Measurements from ENCODE around the gene ODAPH. TPM values are rescaled to one million over a fixed set of nuclear protein-coding genes. Genes with fewer than 3 reads are reported as not detected.
A peak's percentile ranks its signal among the peaks of the same experiment; 100 is the strongest.

Gene ODAPH
- total RNA-seq, 6 experiments from 2014 or later: not detected

- H3K27ac Mint-ChIP-seq: no peak overlapping the region
- peaks cover 6% of the 10 kb centered on the region for H3K27me3 Mint-ChIP-seq (ENCODE audit: insufficient read depth)
- no peaks in the 10 kb centered on the region for H3K9me3 Mint-ChIP-seq
- H3K4me3 Mint-ChIP-seq: no peak overlapping the region
- H3K4me1 Mint-ChIP-seq (ENCODE audit: low read depth): no peaks in the 10 kb centered on the region
- DNase-seq: no peak
- no peaks in the 10 kb centered on the region for H3K36me3 Mint-ChIP-seq (ENCODE audit: low read depth)
- TF ChIP-seq CTCF (IDR thresholded peaks at IDR 0.05): no peak
Measured at GRCh38 chr4:75567725-75568124, 11.9 kb downstream of the ODAPH start.

- Mint-ChIP-seq H3K27ac (no peak overlapping the region), H3K27me3 (ENCODE audit: insufficient read depth) (peaks cover 6% of the 10 kb centered on the region; the same call in 1 of the 2 replicates), H3K36me3 (ENCODE audit: low read depth) (no peaks in the 10 kb centered on the region), H3K4me1 (ENCODE audit: low read depth) (no peaks in the 10 kb centered on the region), H3K9me3 (peaks cover 5% of the 10 kb centered on the region; the same call in 1 of the 2 replicates), H3K4me3 (no peak overlapping the region)
- TF ChIP-seq CTCF (IDR thresholded peaks at IDR 0.05): no peak
- no peak for DNase-seq
Measured at GRCh38 chr4:75584067-75584466, 28.2 kb downstream of the ODAPH start.

- Mint-ChIP-seq H3K4me1 (ENCODE audit: low read depth) (peaks cover 4% of the 10 kb centered on the region), H3K4me3 (no peak overlapping the region), H3K36me3 (ENCODE audit: low read depth) (no peaks in the 10 kb centered on the region), H3K27ac (no peak overlapping the region), H3K27me3 (ENCODE audit: insufficient read depth) (no peaks in the 10 kb centered on the region), H3K9me3 (no peaks in the 10 kb centered on the region)
- no peak for DNase-seq
- no peak for TF ChIP-seq CTCF (IDR thresholded peaks at IDR 0.05)
Measured at GRCh38 chr4:75593393-75593792, 37.5 kb downstream of the ODAPH start.

GRCh38 chr4:75596061-75596460 lies 40.2 kb downstream of the ODAPH start:
- Mint-ChIP-seq H3K9me3 (no peaks in the 10 kb centered on the region), H3K4me1 (ENCODE audit: low read depth) (peaks cover 11% of the 10 kb centered on the region), H3K4me3 (no peak overlapping the region), H3K27me3 (ENCODE audit: insufficient read depth) (no peaks in the 10 kb centered on the region), H3K36me3 (ENCODE audit: low read depth) (no peaks in the 10 kb centered on the region), H3K27ac (no peak overlapping the region)
- DNase-seq: no peak
- no peak for TF ChIP-seq CTCF (IDR thresholded peaks at IDR 0.05)

- peak; percentile 58 for DNase-seq
- no peak for TF ChIP-seq CTCF (IDR thresholded peaks at IDR 0.05)
- Mint-ChIP-seq H3K36me3 (ENCODE audit: low read depth) (no peaks in the 10 kb centered on the region), H3K27ac (no peak overlapping the region; the same call in 1 of the 2 replicates), H3K4me1 (ENCODE audit: low read depth) (peaks cover 11% of the 10 kb centered on the region), H3K4me3 (no peak overlapping the region), H3K9me3 (no peaks in the 10 kb centered on the region), H3K27me3 (ENCODE audit: insufficient read depth) (no peaks in the 10 kb centered on the region)
Measured at GRCh38 chr4:75598390-75598789, 42.5 kb downstream of the ODAPH start.

- Mint-ChIP-seq H3K4me1 (ENCODE audit: low read depth) (peaks cover 11% of the 10 kb centered on the region), H3K27ac (no peak overlapping the region), H3K9me3 (no peaks in the 10 kb centered on the region), H3K27me3 (ENCODE audit: insufficient read depth) (no peaks in the 10 kb centered on the region), H3K4me3 (no peak overlapping the region), H3K36me3 (ENCODE audit: low read depth) (no peaks in the 10 kb centered on the region)
- no peak for DNase-seq
- TF ChIP-seq CTCF (IDR thresholded peaks at IDR 0.05): no peak
Measured at GRCh38 chr4:75599647-75600046, 43.8 kb downstream of the ODAPH start.
